ENCODE measurements around the gene KERA. TPM values are rescaled to one million over a fixed set of nuclear protein-coding genes. Genes with fewer than 3 reads are reported as not detected.

The KERA gene
- total and polyA plus RNA-seq, 2 of the 4 experiments (the other 2 are of a cell fraction) = not detected

DNA sequence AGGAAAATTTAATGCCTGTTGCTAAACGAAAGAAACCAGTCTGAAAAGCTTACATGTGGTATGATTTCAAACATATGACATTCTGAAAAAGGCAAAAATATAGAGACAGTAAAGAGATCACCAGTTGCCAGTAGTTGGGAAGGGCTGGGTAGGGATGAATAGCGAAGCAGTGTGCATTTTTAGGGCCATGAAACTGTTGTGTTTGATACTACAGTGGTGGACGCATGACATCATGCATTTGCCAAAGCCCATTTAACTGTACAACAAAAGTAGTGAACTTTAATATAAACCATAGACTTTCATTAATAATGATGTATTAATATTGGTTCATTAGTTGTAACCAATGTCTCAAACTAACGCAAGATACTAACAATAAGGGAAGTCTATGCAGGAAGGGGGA, 38.4 kb downstream of the KERA start:
- no peak overlapping the region for H3K9ac ChIP-seq (ENCODE audit: low read depth, low read length)
- in situ Hi-C loops (cut with MboI; ENCODE audit: low sequenced_read_pairs) = no loop called here
- POLR2A ChIA-PET (ENCODE audit: unreplicated experiment) = no interaction called here
- no peak overlapping the region for H3K4me2 ChIP-seq (ENCODE audit: low read depth, low read length)
- no peak overlapping the region for H2BK20ac ChIP-seq (ENCODE audit: low read depth, low read length)
- dilution Hi-C loops (cut with HindIII; ENCODE audit: low sequenced_read_pairs, unreplicated experiment) = no loop called here
- no peak overlapping the region for H2BK5ac ChIP-seq (ENCODE audit: low read depth, low read length, poor library complexity, severe bottlenecking)
- H4K5ac ChIP-seq (ENCODE audit: low read depth, low read length) = no peak overlapping the region
- no peaks in the 10 kb centered on the region for H3K36me3 ChIP-seq (ENCODE audit: control insufficient read depth, insufficient read depth, low read length)
- ATAC-seq (ENCODE audit: low read depth) = no peak
- H3K79me1 ChIP-seq (ENCODE audit: low read depth in 1 of 2, low read length in 2 of 2) = no peaks in the 10 kb centered on the region
- CTCF ChIA-PET = no interaction called here
- no peak overlapping the region for H2BK15ac ChIP-seq (ENCODE audit: low read depth, low read length)
- no peak overlapping the region for H2AK5ac ChIP-seq (ENCODE audit: low read depth, low read length)
- no peak for TF ChIP-seq CTCF (conservative IDR thresholded peaks at IDR 0.05; ENCODE audit: low read depth, low read length)
- no peak for TF ChIP-seq BHLHE40 (IDR thresholded peaks at IDR 0.05; ENCODE audit: low read depth, low read length)
- TF ChIP-seq CEBPB (IDR thresholded peaks at IDR 0.05; ENCODE audit: low read depth, low read length) = no peak
- TF ChIP-seq CHD1 (IDR thresholded peaks at IDR 0.05; ENCODE audit: low read depth, low read length) = no peak
- no peak for TF ChIP-seq RCOR1 (IDR thresholded peaks at IDR 0.05; ENCODE audit: insufficient replicate concordance, low read length)
- no peak for TF ChIP-seq ELK1 (IDR thresholded peaks at IDR 0.05; ENCODE audit: borderline replicate concordance, low read depth, low read length)
- DNase-seq = no peak
- WGBS, 2 experiments (ENCODE audit: extremely low coverage in 2 of 2, insufficient read length in 1 of 2) = no CpG with 5 or more reads among the region's 4 CpGs
- BruUV-seq (replicated peaks) = no TSS peak
- no peak overlapping the region for H3K4ac ChIP-seq (ENCODE audit: low read depth, low read length)
- no peak overlapping the region for H3K14ac ChIP-seq (replicated peaks; ENCODE audit: low read depth, low read length)
- H3K4me3 ChIP-seq (ENCODE audit: insufficient read depth, low read depth, low read length) = no peak overlapping the region
- H4K20me1 ChIP-seq (ENCODE audit: insufficient read depth, low read length) = no peaks in the 10 kb centered on the region
- H3K4me1 ChIP-seq (ENCODE audit: control insufficient read depth, insufficient read depth, low read length) = peaks cover 2% of the 10 kb centered on the region; the same call in 1 of the 2 replicates
- H2AK9ac ChIP-seq (replicated peaks; ENCODE audit: low read depth, low read length, poor library complexity) = no peak overlapping the region
- no peak overlapping the region for H2BK120ac ChIP-seq (ENCODE audit: low read depth, low read length)
- H2AFZ ChIP-seq (replicated peaks; ENCODE audit: low read length, poor library complexity) = no peak overlapping the region
- H3K56ac ChIP-seq (ENCODE audit: extremely low read depth, insufficient read depth, low read length) = no peak overlapping the region
- no peak overlapping the region for H3K18ac ChIP-seq (ENCODE audit: low read depth, low read length)
- no peak overlapping the region for H4K8ac ChIP-seq (ENCODE audit: low read depth in 2 of 2, low read length in 2 of 2)
- no peak overlapping the region for H3K27ac ChIP-seq (ENCODE audit: insufficient read depth, low read length)
- H3K9me1 ChIP-seq (ENCODE audit: insufficient read depth, low read length) = no peaks in the 10 kb centered on the region
- no peaks in the 10 kb centered on the region; the same call in 1 of the 2 replicates for H3K9me3 ChIP-seq (ENCODE audit: control insufficient read depth, insufficient read depth, low read length)
- H3K27me3 ChIP-seq (ENCODE audit: control insufficient read depth, insufficient read depth, low read length) = no peaks in the 10 kb centered on the region
- H3K23ac ChIP-seq (ENCODE audit: low read depth, low read length) = no peak overlapping the region
- intact Hi-C loops (cut with micrococcal nuclease) = no loop called here
- H4K91ac ChIP-seq (ENCODE audit: insufficient read depth, low read depth, low read length) = no peak overlapping the region

Data from IMR-90 (cell line).